Islet precursor cell (in vitro differentiated cells): ENCODE data around the gene RNF182.
"Not testable (repeated sequence)": the region's sequence is repeated elsewhere in the genome, so short reads cannot be mapped to it uniquely, and the experiment has no call there.

Experiments
- DNase-seq: peaks from one replicate; pipeline ENCODE4 v3.0.0-alpha.2; 2018

RNF182 gene

DNA sequence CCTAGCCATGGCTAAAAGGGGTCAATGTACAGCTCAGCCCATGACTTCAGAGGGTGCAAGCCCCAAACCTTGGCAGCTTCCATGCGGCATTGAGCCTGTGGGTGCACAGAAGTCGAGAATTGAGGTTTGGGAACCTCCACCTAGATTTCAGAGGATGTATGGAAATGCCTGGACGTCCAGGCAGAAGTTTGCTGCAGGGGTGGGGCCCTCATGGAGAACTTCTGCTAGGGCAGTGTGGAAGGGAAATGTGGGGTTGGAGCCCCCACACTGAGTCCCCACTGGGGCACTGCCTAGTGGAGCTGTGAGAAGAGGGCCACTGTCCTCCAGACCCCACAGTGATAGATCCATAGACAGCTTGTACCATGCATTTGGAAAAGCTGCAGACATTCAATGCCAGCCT lies 47.9 kb downstream of the RNF182 start:
- DNase-seq: not testable (repeated sequence)

DNA sequence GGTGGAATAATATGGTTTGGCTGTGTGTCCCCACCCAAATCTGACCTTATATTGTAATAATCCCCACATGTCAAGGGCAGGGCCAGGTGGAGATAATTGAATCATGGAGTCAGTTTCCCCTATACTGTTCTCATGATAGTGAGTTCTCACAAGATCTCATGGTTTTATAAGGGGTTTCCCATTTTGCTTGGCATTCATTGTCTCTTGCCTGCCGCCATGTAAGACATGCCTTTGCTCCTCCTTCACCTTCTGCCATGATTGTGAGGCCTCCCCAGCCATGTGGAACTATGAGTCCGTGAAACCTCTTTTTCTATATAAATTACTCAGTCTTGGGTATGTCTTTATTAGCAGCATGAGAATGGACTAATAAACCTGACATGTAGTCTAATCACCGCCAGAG lies 48.7 kb downstream of the RNF182 start:
- DNase-seq: not testable (repeated sequence)

GRCh38 chr6:13978102-13978640 lies 53.4 kb downstream of the RNF182 start:
- no peak for DNase-seq

- DNase-seq: no peak
Measured at GRCh38 chr6:13978787-13979186, 54.0 kb downstream of the RNF182 start.

DNA sequence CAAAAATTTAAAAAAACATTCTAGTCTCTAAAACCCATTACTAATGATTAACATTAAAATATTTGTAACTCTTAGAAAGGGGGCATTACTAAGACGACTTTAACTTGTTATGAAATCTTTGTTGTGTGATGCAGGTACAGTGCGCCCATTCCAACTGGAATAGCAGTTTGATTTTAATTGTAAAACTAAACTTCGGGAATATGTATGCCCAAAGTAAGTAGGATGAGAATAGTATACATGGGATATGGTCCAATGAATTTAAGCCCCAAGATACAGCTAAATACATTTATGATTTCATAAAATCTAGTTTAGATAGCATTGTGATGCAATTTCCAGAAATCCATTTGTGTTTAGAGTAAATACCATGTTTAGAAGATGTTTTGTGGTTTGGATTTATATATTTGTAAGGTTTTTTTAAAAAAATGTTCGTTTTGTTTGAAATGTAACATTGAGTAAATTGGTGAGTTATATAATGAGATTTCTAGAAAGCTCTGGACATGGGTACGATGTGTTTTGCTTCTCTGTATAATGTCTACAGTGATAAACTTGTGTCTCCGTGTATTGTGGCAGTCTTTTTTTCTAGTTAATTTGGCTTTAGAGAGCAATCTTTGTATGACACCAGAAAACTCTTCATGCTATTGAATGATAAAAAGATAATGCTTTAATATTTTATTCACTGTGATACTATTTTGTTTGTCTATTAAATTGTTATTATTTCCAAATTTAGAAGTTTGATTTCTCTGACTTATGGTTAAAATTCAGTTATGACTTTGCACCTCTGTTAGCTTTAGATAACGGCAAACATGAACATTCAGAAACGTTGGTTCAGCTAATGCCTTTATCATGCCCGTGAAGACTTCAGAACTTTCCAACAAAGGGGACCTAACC lies 54.8 kb downstream of the RNF182 start:
- DNase-seq: no peak

GRCh38 chr6:13980534-13980933 lies 55.8 kb downstream of the RNF182 start:
- no peak for DNase-seq

GRCh38 chr6:13985663-13986325 lies 61.0 kb downstream of the RNF182 start:
- no peak for DNase-seq

DNA sequence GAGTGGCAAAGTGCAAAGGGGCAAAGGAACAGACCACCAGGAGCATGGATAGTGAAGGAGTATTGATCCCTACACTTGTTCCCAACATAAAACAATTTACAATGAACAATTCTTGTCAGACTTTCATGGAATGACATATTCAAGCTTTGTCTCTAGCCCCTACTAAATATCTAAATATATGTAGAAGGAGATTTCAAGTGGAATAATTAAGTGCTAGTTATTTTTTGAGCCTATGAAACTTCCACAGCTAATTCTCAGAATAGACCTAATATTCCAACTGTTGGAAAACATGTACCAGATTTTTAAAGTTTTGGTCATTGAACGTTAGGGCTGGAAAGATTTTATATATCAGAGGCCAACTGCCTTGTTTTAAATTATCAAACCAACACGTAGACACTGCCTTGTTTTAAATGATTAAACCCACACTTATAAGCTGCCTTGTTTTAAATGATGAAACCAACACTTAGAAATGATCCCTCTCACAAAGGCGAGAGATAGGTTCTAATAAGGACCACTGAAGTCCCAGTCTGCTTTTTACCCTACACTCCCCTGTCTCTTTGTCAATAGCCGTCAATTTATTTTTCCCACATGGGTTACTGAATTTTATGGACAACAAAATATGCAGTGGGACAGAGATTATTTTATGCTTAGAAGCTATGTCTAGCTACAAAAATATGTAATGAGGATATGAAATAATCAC lies 62.1 kb downstream of the RNF182 start:
- no peak for DNase-seq

DNA sequence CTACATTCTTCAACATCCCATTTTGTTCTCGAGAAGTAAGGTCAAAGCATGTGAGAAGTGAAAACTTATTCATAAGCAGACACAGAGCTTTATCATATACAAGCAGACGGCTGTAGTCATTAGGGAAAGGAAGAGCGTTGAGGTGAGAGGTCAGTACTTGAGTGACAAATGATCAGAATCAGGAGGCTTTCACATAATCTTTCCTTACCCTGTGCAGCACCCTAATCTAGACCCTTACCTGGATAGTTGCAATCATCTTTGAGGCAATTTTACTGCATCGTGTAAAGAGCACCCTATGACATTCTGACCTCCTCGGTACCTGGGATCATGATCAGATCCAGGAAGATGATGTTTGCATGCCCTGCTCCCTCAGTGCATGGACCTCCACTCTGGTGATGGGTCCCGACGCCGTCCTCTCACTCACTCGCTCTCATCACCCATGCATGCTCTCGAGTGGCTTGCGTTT lies 62.7 kb downstream of the RNF182 start:
- no peak for DNase-seq

GRCh38 chr6:13988049-13988738 lies 63.4 kb downstream of the RNF182 start:
- DNase-seq: no peak

- DNase-seq: no peak
Measured at GRCh38 chr6:13988908-13989307, 64.2 kb downstream of the RNF182 start.

GRCh38 chr6:13989496-13990144 lies 64.9 kb downstream of the RNF182 start:
- DNase-seq: no peak

DNA sequence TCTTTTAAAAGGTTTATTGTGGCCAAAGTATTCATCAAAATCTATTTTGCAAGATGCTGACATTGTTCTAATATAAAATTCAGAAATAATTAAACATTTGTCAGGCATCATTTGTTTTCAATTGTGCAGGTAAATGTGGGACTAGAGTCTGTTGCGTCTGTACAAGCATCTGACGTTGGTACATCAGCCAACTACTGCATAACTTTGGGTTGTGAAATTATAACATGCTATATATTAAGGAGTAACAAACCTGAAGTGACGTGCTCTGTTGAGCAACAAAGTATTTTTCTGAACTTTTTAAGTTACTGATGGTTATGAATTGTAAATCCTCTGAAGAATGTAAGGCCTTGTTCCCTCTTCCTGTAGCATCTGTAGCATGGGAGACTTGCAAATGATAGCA lies 66.0 kb downstream of the RNF182 start:
- DNase-seq: no peak

DNA sequence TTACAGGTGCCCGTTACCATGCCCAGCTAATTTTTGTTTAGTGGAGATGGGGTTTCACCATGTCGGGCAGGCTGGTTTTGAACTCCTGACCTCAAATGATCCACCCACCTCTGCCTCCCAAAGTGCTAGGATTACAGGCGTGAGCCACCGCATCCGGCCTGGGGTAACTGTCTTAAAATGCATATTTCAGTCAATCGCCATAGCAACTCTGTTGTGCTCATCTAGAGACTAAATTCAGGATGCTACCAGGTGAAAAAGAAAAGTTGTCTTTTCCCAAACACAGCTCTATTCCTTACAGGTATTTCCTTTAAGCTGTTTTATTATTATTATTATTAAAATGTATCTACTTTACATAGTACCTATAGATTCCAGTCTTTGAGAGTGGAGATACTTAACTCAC lies 66.6 kb downstream of the RNF182 start:
- DNase-seq: no peak

DNA sequence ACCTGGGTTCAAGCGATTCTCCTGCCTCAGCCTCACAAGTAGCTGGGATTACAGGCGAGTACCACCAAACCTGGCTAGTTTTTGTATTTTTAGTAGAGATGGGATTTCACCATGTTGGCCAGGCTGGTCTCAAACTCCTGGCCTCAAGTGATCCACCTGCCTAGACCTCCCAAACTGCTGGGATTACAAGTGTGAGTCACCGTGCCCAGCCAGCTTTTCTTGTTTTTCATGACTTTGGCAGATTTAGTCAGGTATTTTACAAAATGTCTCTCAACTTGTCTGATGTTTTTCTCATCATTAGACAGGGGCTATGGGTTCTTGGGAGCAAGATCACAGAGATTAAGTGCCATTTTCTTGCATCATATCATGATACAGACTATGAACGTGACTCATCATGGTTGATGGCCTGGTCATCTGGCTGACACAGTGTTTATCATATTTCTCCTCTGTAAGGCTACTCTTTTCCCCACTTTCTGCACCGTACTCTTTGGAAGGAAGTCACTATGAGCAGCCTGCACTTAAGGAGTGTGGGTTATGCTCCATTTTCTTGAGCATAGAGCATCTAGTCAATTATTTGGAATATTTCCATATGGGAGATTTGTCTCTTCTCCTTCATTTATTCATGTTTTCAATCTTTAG lies 67.8 kb downstream of the RNF182 start:
- DNase-seq: no peak

- no peak for DNase-seq
Measured at GRCh38 chr6:13993416-13993815, 68.7 kb downstream of the RNF182 start.

DNA sequence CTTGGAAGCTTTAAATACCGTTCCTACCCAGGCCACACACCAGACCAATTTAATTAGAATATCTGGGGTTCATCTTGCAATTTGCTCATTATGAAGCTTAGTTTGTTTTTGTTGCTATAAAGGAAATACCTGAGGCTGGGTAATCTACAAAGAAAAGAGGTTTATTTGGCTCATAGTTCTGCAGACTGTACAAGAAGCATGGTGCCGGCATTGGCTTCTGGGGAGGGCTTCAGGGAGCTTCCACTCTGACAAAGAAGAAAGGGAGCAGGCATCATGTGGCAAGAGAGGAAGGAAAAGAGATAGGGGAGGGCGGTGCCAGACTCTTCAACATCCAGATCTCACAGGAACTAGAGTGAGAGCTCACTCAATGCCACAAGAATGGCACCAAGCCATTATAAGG lies 73.6 kb downstream of the RNF182 start:
- no peak for DNase-seq

DNA sequence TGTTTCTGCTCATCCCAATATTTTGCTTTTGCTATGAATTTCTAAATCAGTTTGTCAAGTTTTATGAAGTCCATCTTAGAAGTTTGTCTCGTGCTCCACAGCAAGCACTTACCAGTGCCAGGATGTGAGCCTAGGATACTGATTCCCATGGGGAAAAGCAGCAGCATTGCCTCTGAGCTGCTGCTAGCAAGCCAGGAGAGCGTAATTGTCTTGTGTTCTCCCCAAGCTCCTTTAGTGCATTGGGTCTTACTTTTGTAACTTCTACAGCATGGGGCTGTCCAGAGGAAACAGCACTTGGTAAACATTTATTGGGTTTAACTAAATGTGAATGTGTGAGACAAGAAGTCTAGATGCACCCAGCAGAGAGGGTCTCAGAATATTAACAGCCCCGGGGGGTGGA lies 76.1 kb downstream of the RNF182 start:
- DNase-seq: no peak

DNA sequence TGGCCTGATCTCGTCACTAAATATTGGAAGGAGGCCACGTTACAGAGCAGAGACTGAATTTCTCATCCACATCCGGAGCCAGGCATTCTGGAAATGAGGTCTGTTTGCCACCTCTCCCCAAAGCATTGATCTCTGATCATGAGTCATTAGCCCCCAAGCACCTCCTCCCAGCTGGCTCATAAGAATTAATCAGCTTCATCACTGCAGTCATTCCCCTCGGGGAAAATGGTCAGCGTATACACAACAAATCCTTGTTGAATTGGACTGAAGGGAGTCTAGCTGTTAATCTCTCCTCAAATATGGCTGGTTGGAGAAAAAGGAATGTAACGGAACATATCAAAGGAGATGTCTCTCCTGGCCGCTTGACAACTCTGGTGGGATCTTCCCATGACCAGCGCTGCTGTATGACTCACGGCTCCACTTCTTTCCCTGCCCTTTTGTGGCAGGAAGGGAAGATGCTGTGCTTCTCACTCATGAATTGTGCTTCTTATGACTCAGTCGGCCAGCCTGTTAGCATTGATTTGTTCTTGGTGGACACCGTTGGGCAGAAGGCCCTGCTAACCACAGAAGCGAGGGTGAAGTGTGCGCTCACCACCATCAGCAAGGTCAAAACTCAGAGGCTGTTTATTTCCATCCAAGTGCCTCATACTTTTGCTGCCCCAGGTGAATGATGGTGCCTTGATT lies 76.7 kb downstream of the RNF182 start:
- DNase-seq: peak; percentile 93

DNA sequence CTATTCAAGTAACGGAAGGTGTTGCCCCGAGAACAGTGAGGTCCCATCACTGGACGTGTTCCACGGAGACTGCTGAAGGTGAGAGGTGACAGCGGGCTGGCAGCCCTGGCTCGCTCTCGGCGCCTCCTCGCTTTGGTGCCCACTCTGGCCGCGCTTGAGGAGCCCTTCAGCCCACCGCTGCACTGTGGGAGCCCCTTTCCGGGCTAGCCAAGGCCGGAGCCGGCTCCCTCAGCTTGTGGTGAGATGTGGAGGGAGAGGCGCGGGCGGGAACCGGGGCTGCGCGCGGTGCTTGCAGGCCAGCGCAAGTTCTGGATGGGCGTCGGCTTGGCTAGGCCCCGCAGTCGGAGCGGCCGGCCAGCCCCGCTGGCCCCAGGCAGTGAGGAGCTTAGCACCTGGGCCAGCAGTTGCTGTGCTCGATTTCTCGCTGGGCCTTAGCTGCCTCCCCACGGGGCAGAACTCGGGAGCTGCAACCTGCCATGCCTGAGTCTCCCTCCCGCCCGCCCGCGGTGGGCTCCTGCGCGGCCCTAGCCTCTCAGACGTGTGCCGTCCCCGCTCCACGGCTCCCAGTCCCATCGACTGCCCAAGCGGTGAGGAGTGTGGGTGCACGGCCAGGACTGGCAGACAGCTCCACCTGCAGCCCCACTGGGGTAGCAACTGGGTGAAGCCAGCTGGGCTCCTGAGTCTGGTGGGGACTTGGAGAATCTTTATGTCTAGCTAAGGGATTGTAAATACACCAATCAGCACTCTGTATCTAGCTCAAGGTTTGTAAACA lies 77.6 kb downstream of the RNF182 start:
- DNase-seq: no peak
